Fibroblast of lung (primary cell): ENCODE measurements around the gene PDE11A. TPM values are rescaled to one million over a fixed set of nuclear protein-coding genes. Genes with fewer than 3 reads are reported as not detected.

Source experiments
- DNase-seq, 2 donors: peaks; one replicate each; pipeline versions ENCODE4 v3.0.0 to v3.0.0-alpha.2; 2010; ENCODE audit warnings: low read depth in 2 of 2
- H2AFZ ChIP-seq: 2 replicates; pipeline ENCODE4 v1.5.1; 2012; ENCODE audit warnings: low read length, control low read depth, inconsistent platforms
- H3K27ac ChIP-seq: 2 replicates; pipeline ENCODE4 v1.5.1; 2011; ENCODE audit warnings: low read length, control low read depth; ENCODE audit not compliant: insufficient read depth
- H3K27me3 ChIP-seq: 2 replicates; pipeline ENCODE4 v1.5.1; 2011; ENCODE audit warnings: mild to moderate bottlenecking, low read length; ENCODE audit not compliant: control insufficient read depth, insufficient read depth
- H3K36me3 ChIP-seq: 2 replicates; pipeline ENCODE4 v1.5.1; 2011; ENCODE audit warnings: low read length; ENCODE audit not compliant: control insufficient read depth, insufficient read depth
- H3K4me1 ChIP-seq: 2 replicates; pipeline ENCODE4 v1.5.1; 2011; ENCODE audit warnings: low read length; ENCODE audit not compliant: control insufficient read depth, insufficient read depth; ENCODE audit errors: extremely low read depth
- H3K4me2 ChIP-seq: 2 replicates; pipeline ENCODE4 v1.5.1; 2011; ENCODE audit warnings: low read length, control low read depth; ENCODE audit not compliant: insufficient read depth; ENCODE audit errors: extremely low read depth
- H3K4me3 ChIP-seq, 4 experiments: fragments of 200-600 bp in 1 of 4; sonication (generic) in 1 of 4; replicated peaks in 1 of 4; 2 replicates each; pipeline ENCODE4 v1.5.1; 2011 to 2016; ENCODE audit warnings: low read length in 4 of 4, low read depth in 3 of 4, mild to moderate bottlenecking in 3 of 4, control low read depth in 2 of 4, inconsistent platforms in 1 of 4, mixed read lengths in 1 of 4; ENCODE audit not compliant: insufficient read depth in 1 of 4; ENCODE audit errors: control extremely low read depth in 1 of 4
- H3K79me2 ChIP-seq: 2 replicates; pipeline ENCODE4 v1.5.1; 2012; ENCODE audit warnings: mild to moderate bottlenecking, low read length, inconsistent platforms; ENCODE audit not compliant: control insufficient read depth, insufficient read depth
- H3K9ac ChIP-seq: 2 replicates; pipeline ENCODE4 v1.5.1; 2011; ENCODE audit warnings: mild to moderate bottlenecking, low read length, control low read depth; ENCODE audit not compliant: insufficient read depth
- H3K9me3 ChIP-seq: 2 replicates; pipeline ENCODE4 v1.5.1; 2012; ENCODE audit warnings: low read depth, low read length; ENCODE audit not compliant: control insufficient read depth, insufficient read depth
- H4K20me1 ChIP-seq: 2 replicates; pipeline ENCODE4 v1.5.1; 2011; ENCODE audit warnings: low read length; ENCODE audit not compliant: control insufficient read depth, insufficient read depth; ENCODE audit errors: extremely low read depth
- EZH2 ChIP-seq: IDR thresholded peaks from 2 replicates; pipeline ENCODE4 v1.5.1; 2012; ENCODE audit warnings: low read length, control low read depth, mild to moderate bottlenecking; ENCODE audit errors: missing control alignments
- polyA plus RNA-seq, 2 donors: library from polyadenylated mRNA; depleted of rRNA in 1 of 2; stranded (reverse) in 1 of 2; unstranded in 1 of 2; fragments of >200 nt; gene quantifications; 2 replicates each; pipeline ENCODE4 v1.2.1, GENCODE V29; 2011 to 2012; ENCODE audit warnings: missing spikeins in 1 of 2
- total RNA-seq: library from RNA; depleted of rRNA; stranded (reverse); fragments of >200 nt; gene quantifications from 2 replicates; pipeline ENCODE4 v1.2.1, GENCODE V29; 2014
- TF ChIP-seq, protein P1 (sequence below), 2 donors: IDR thresholded peaks in 1 of 2; conservative IDR thresholded peaks in 1 of 2; 1 replicate in 1 of 2; 2 replicates in 1 of 2; pipeline ENCODE4 v1.5.1; 2011 to 2012; ENCODE audit warnings: low read length in 2 of 2, control low read depth in 1 of 2, inconsistent platforms in 1 of 2, low read depth in 1 of 2, mild to moderate bottlenecking in 1 of 2

PDE11A gene
- total and polyA plus RNA-seq, 2 donors (not counting 1 experiment from before 2014, with no cell fraction given) = 0.03 to 0.33 TPM

DNA sequence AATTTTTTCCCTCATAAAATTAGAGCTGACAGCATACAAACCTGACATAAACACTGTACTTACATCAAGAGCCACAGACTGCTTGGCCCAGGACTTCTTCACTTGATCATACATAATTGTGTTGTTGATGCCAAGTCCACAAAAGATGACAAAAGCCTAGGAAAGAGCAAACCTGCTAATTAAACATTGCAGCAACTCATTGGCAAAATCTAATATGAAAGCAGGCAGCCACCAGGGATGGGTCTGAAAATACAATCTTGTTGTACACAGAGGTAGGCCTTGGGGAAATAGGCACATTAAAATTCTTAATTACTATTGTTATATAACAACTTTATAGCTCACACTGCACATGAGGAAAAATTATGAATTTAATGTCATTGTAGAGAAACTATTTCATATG, 255.8 kb downstream of the PDE11A start:
- Histone ChIP-seq H3K4me1 (no peaks in the 10 kb centered on the region), H3K9me3 (no peaks in the 10 kb centered on the region), H3K27me3 (no peaks in the 10 kb centered on the region), H3K4me3 (no peak overlapping the region), H3K27ac (no peak overlapping the region), H3K79me2 (no peaks in the 10 kb centered on the region), H2AFZ (no peak overlapping the region), H3K36me3 (no peaks in the 10 kb centered on the region), H4K20me1 (no peaks in the 10 kb centered on the region), H3K9ac (no peak overlapping the region), H3K4me2 (no peak overlapping the region)
- no peak for DNase-seq
- TF ChIP-seq, protein P1, sequence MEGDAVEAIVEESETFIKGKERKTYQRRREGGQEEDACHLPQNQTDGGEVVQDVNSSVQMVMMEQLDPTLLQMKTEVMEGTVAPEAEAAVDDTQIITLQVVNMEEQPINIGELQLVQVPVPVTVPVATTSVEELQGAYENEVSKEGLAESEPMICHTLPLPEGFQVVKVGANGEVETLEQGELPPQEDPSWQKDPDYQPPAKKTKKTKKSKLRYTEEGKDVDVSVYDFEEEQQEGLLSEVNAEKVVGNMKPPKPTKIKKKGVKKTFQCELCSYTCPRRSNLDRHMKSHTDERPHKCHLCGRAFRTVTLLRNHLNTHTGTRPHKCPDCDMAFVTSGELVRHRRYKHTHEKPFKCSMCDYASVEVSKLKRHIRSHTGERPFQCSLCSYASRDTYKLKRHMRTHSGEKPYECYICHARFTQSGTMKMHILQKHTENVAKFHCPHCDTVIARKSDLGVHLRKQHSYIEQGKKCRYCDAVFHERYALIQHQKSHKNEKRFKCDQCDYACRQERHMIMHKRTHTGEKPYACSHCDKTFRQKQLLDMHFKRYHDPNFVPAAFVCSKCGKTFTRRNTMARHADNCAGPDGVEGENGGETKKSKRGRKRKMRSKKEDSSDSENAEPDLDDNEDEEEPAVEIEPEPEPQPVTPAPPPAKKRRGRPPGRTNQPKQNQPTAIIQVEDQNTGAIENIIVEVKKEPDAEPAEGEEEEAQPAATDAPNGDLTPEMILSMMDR (conservative IDR thresholded peaks at IDR 0.05 in 1 of 2, IDR thresholded peaks at IDR 0.05 in 1 of 2; ENCODE audit: low read depth in 1 of 2, low read length in 2 of 2) = no peak
- TF ChIP-seq EZH2 = no peak

DNA sequence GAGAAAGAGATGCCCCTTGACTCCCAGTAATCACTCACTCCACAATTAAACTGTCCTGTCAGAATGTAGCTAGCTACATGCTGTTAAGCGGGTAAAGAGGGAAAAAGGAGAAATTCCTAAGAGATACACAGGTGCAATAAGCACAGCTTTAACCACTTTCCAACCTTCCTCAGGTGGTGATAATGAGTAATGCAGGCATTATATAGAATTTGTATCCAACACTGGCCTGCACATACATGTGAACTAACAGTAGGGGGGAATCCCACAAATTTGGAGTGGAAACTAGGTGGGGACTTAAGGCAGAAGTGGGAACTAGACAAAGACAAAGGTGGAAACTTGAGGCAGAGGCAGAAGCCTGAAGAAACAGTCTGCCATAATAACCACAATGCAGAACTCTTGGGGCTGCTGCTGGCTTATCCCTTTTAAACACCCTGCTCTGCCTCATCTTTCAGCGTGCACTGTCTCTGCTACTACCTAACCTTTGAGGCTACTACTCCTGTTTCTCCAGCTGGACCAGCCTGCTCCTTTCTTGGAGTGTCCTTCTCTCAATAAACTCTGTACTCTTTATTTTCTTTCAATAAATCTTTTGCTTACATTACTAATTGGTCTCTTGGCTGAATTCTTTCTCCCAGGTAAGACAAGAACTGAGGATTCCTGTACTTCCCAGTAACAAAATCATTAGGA, 259.7 kb downstream of the PDE11A start:
- H3K27ac ChIP-seq = no peak overlapping the region
- H3K9ac ChIP-seq = no peak overlapping the region
- H3K79me2 ChIP-seq = no peaks in the 10 kb centered on the region
- no peaks in the 10 kb centered on the region for H3K36me3 ChIP-seq
- H2AFZ ChIP-seq = no peak overlapping the region
- no peak overlapping the region for H3K4me2 ChIP-seq
- DNase-seq = no peak
- no peak overlapping the region for H3K4me3 ChIP-seq
- no peaks in the 10 kb centered on the region for H3K4me1 ChIP-seq
- no peaks in the 10 kb centered on the region for H3K9me3 ChIP-seq
- H4K20me1 ChIP-seq = no peaks in the 10 kb centered on the region
- no peaks in the 10 kb centered on the region for H3K27me3 ChIP-seq
- TF ChIP-seq, protein P1 (conservative IDR thresholded peaks at IDR 0.05 in 1 of 2, IDR thresholded peaks at IDR 0.05 in 1 of 2; ENCODE audit: low read depth in 1 of 2, low read length in 2 of 2) = no peak
- TF ChIP-seq EZH2 = no peak

DNA sequence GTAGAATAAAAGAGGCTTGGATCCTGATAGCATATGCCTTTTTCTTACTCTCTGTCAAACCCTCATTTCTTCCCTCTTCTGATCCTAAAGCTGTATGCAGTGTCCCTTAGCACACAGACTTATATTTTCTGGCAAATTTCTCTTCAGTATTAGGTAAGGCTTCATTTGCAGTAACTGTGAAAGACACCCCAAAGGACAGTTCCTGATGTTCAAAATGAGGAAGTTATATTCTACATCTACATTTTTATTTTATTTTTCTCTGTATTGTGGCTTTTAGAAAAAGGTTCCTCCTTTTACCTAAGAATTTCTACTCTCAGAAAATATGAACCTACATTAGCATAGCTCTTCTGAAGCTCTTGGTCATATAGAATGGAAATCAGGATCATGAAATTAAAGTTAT, 261.7 kb downstream of the PDE11A start:
- Histone ChIP-seq H3K9ac (no peak overlapping the region), H2AFZ (no peak overlapping the region), H3K36me3 (no peaks in the 10 kb centered on the region), H4K20me1 (no peaks in the 10 kb centered on the region), H3K27me3 (no peaks in the 10 kb centered on the region), H3K4me3 (no peak overlapping the region), H3K79me2 (no peaks in the 10 kb centered on the region), H3K9me3 (no peaks in the 10 kb centered on the region), H3K27ac (no peak overlapping the region), H3K4me1 (no peaks in the 10 kb centered on the region), H3K4me2 (no peak overlapping the region)
- DNase-seq = no peak
- TF ChIP-seq, protein P1 (conservative IDR thresholded peaks at IDR 0.05 in 1 of 2, IDR thresholded peaks at IDR 0.05 in 1 of 2; ENCODE audit: low read depth in 1 of 2, low read length in 2 of 2) = no peak
